ENCODE measurements around the gene FRMD7. TPM values are rescaled to one million over a fixed set of nuclear protein-coding genes. Genes with fewer than 3 reads are reported as not detected.

The FRMD7 gene
- total and polyA plus RNA-seq, 10 of the 15 experiments (the other 5 are each of a cell fraction or from before 2014, with no cell fraction given), result 0.03 to 0.94 TPM; not detected in 8

GRCh38 chrX:132043977-132044376 is 83.8 kb downstream of the FRMD7 start:
- H3K27ac ChIP-seq (ENCODE audit: control insufficient read depth, insufficient read depth), result no peak overlapping the region
- H3K36me3 ChIP-seq (ENCODE audit: control insufficient read depth in 2 of 2, insufficient read depth in 2 of 2, low read length in 1 of 2), result no peaks in the 10 kb centered on the region
- no peak overlapping the region for H3K4me2 ChIP-seq (ENCODE audit: control insufficient read depth, insufficient read depth)
- POLR2A ChIA-PET, result no interaction called here
- H3K79me2 ChIP-seq (ENCODE audit: control insufficient read depth, insufficient read depth, low read length), result peaks cover 57% of the 10 kb centered on the region
- no TSS peak for BruUV-seq (replicated peaks)
- H4K20me1 ChIP-seq (ENCODE audit: control insufficient read depth, insufficient read depth), result no peaks in the 10 kb centered on the region
- no peak for TF ChIP-seq HDAC6 (IDR thresholded peaks at IDR 0.05; ENCODE audit: unreplicated experiment)
- TF ChIP-seq POLR2AphosphoS2 (IDR thresholded peaks at IDR 0.05; ENCODE audit: low read depth, low read length), result no peak
- TF ChIP-seq IRF4 (IDR thresholded peaks at IDR 0.05; ENCODE audit: low read depth, low read length), result no peak
- TF ChIP-seq MYC (IDR thresholded peaks at IDR 0.05; ENCODE audit: insufficient read depth, insufficient read length, insufficient replicate concordance, low read length, severe bottlenecking), result no peak
- TF ChIP-seq REST (IDR thresholded peaks at IDR 0.05; ENCODE audit: low read depth, low read length), result no peak
- TF ChIP-seq SMC3 (IDR thresholded peaks at IDR 0.05; ENCODE audit: borderline replicate concordance, low read length), result no peak
- TF ChIP-seq, protein P1, sequence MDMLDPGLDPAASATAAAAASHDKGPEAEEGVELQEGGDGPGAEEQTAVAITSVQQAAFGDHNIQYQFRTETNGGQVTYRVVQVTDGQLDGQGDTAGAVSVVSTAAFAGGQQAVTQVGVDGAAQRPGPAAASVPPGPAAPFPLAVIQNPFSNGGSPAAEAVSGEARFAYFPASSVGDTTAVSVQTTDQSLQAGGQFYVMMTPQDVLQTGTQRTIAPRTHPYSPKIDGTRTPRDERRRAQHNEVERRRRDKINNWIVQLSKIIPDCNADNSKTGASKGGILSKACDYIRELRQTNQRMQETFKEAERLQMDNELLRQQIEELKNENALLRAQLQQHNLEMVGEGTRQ (IDR thresholded peaks at IDR 0.05; ENCODE audit: borderline replicate concordance, low read depth, low read length), result no peak
- TF ChIP-seq NFIC (IDR thresholded peaks at IDR 0.05; ENCODE audit: low read depth, low read length), result no peak
- no peak for TF ChIP-seq NBN (IDR thresholded peaks at IDR 0.05)
- H2AFZ ChIP-seq (ENCODE audit: control insufficient read depth, low read depth, low read length), result no peak overlapping the region
- RAD21 ChIA-PET (ENCODE audit: unreplicated experiment), result no interaction called here
- SMC1A ChIA-PET (ENCODE audit: uncharacterized antibody, unreplicated experiment), result no interaction called here
- H3K9me3 ChIP-seq (replicated peaks; ENCODE audit: control insufficient read depth, insufficient read depth, low read length), result no peaks in the 10 kb centered on the region
- H3K4me3 ChIP-seq, result no peak overlapping the region
- no peaks in the 10 kb centered on the region for H3K4me1 ChIP-seq (ENCODE audit: control insufficient read depth, insufficient read depth, low read length)
- ATAC-seq, result no peak
- H3K9ac ChIP-seq (ENCODE audit: control insufficient read depth, insufficient read depth, low read length), result no peak overlapping the region
- intact Hi-C loops (cut with micrococcal nuclease; ENCODE audit: unreplicated experiment), result no loop called here
- WGBS (ENCODE audit: insufficient coverage, insufficient replicate concordance, low lambda C conversion rate, missing lambda C conversion rate), result 44% methylated on average over 2 of the region's 2 CpGs
- no peak for DNase-seq (ENCODE audit: low read depth, low spot score)
- CTCF ChIA-PET, result no interaction called here
- FAIRE-seq, result no peak
- in situ Hi-C loops (cut with MboI), result no loop called here
- H3K27me3 ChIP-seq (replicated peaks in 1 of 2; ENCODE audit: control insufficient read depth in 2 of 2, insufficient read depth in 2 of 2, low read length in 1 of 2), result no peaks in the 10 kb centered on the region
